GM18861 (cell line): ENCODE data around the gene SPTLC2.
"Not testable (repeated sequence)": the region's sequence is repeated elsewhere in the genome, so short reads cannot be mapped to it uniquely, and the experiment has no call there.

Experiments used
- ATAC-seq: cut with Tn5 transposase; IDR thresholded peaks from one replicate; pipeline ENCODE4 v1.9.1; 2021; ENCODE audit not compliant: unreplicated experiment

SPTLC2 gene

DNA sequence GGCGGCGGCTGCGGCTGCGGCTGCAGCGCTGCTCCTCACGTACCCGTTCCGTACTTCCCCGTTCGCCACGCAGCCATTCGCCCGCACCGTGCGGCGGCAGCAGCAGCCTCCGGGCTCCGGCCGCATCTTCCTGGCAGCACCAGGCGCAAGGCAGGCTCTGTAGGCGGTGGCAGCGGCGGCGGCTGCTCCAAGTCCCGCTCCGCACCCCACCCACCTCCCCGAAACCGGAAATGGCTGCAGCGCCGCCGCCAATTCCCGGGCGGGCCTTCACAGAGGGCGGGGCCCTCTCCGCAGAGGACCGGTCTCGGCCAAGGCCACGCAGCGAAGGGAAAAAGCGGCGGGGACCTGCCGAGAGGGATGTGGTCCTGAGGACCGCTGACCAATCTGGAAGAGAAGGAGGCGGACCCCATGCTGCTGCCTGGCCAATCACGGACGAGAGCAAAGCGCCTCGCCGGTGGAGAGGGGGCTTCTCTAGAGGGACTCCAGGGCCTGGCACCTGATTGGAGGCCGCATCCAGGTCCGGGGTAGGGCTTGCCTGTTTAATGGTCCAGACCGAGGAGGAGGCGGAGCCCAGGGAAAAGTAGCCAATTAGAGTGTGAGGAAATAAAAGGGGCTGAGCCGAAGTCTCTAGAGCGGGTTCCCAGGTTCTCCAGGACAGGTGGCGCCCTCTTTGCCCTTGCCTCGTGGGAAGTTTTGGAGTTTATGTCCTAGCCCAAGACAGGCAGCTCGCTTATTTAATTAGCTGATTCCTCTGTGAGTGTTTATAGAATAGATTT is at the start of gene SPTLC2:
TSS of gene SPTLC2 (minus strand) at position 184 of the 776 bp plus-strand sequence. CDS start at position 126, 58 bp downstream.
- peak; percentile 93 for ATAC-seq

DNA sequence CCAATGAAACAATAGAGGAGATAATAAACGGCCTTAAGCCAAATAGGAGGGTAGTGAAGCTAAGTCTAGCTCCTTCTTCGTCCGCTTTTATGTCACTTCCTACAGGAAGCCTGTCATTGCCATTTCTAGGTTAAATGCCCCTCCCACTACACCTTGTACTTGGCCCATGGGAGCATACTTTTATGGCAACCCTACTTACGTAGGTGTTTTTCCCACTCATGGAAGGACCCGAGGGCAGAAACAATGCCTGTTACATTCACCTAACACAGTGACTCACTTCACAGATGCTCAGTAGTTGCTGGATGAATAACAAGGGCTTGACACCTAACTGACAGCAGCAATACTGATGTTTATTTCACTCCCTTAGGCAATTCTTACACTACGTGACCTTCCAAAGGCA is 46.9 kb upstream of the SPTLC2 start:
- no peak for ATAC-seq

DNA sequence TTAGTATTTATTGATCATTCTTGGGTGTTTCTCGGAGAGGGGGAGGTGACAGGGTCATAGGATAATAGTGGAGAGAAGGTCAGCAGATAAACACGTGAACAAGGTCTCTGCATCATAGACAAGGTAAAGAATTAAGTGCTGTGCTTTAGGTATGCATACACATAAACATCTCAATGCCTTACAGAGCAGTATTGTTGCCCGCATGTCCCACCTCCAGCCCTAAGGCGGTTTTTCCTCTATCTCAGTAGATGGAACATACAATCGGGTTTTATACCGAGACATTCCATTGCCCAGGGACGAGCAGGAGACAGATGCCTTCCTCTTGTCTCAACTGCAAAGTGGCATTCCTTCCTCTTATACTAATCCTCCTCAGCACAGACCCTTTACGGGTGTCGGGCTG is 45.1 kb upstream of the SPTLC2 start:
- ATAC-seq: not testable (repeated sequence)

- no peak for ATAC-seq
Measured at GRCh38 chr14:77660754-77661153, 44.3 kb upstream of the SPTLC2 start.

DNA sequence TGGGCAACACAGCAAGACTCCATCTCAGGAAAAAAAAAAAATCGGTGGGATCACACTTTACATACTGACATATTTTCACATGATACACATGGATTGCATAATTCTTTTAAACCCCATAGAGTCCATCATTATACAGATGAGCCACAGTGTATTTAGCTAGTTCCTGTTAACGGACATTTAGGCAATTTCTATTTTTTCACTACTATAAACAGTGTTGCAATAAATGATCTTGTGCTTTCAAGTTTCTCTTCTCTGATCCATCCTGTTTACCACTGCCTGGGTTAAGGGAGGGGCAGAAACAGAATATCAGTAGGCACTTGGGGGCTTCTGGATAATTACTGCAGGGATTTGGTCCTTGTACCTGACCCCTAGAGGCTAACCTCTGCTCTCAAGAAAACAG is 43.4 kb upstream of the SPTLC2 start:
- ATAC-seq: no peak

- no peak for ATAC-seq
Measured at GRCh38 chr14:77657280-77657679, 40.8 kb upstream of the SPTLC2 start.

- no peak for ATAC-seq
Measured at GRCh38 chr14:77654001-77654441, 37.6 kb upstream of the SPTLC2 start.

DNA sequence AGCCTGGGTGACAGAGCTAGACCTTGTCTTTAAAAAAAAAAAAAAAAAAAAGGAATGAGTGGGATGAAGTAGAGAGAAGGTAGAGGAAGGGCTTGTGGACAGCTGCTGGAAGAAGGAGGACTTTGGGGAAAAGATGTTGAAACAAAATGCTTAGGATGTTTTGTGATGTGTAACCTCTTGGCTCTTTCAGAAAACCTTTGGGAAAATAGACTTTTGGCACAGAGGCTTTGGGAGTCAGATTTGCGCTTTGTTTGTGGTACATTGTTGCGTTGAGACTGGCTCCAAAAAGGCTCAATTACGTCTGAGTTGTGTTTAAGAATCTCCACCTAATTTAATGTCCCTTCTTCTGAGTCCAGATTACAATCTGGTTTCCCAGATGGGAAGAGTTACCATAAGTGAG is 32.9 kb upstream of the SPTLC2 start:
- ATAC-seq: no peak

- no peak for ATAC-seq
Measured at GRCh38 chr14:77648520-77649200, 32.2 kb upstream of the SPTLC2 start.

DNA sequence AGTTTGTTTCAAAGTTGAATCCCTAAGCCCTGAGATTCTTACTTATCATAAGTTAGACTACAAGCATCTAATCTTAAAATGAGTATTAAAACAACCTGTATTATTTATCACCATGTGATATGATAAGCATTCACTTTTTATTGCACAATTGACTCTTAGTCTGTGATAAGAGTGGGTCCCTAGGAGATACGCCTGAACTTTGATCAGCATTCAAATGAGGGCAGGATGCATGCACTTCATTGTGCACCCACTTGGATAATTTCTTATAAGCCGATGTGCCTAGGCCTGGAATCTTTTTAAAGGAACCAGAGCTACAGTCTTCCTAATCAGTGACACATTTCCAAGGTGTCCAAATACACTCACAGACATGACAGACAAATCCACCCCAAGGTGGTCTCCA is 31.4 kb upstream of the SPTLC2 start:
- ATAC-seq: no peak

DNA sequence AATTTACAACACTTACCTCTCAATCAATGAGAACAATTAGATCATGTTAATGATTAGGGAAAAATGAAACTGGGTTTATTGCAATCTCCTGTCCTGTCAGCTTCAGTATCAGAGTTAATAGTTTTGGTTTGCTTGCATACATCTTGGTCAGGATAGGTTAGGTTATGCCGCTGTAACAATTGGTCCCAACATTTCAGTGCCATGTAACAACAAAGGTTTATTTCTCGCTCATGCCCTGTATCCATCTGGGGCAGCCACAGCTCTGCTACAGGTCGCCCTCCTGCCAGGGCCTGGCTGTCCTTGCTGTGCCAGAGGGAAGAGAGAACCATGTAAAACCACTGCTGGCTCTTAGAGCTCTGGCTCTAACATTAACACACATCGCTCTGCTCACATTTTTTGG is 30.5 kb upstream of the SPTLC2 start:
- no peak for ATAC-seq

DNA sequence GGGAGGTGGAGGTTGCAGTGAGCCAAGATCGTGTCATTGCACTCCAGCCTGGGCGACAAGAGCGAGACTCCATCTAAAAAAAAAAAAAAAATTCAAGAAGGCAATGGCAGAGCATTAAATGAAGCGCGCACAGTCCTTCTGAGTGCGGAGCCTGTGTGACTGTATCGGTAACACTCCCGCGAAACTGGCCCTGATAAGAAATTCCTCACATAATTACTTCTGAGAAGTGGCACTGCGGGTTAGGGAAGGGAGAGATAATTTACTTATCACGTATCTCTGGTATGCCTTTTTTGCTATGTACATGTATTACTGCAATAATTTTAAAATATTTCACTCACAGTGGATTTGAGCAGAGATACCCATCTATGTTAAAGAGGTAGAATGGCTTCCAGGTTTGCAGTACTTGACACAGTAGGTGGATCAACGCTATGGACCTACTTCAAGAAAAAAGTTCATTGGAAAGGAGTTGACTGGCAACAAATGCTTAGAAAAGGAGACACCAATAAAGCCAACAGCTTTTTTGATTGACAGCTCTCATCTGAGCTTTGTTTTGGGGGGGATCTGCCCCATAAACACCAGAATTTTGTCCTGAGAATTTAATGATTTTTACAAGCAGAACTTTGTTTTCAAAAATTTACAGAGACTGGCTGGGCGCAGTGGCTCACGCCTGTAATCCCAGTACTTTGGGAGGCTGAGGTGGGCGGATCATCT is 29.2 kb upstream of the SPTLC2 start:
- no peak for ATAC-seq

- ATAC-seq: no peak
Measured at GRCh38 chr14:77642407-77642806, 26.0 kb upstream of the SPTLC2 start.

DNA sequence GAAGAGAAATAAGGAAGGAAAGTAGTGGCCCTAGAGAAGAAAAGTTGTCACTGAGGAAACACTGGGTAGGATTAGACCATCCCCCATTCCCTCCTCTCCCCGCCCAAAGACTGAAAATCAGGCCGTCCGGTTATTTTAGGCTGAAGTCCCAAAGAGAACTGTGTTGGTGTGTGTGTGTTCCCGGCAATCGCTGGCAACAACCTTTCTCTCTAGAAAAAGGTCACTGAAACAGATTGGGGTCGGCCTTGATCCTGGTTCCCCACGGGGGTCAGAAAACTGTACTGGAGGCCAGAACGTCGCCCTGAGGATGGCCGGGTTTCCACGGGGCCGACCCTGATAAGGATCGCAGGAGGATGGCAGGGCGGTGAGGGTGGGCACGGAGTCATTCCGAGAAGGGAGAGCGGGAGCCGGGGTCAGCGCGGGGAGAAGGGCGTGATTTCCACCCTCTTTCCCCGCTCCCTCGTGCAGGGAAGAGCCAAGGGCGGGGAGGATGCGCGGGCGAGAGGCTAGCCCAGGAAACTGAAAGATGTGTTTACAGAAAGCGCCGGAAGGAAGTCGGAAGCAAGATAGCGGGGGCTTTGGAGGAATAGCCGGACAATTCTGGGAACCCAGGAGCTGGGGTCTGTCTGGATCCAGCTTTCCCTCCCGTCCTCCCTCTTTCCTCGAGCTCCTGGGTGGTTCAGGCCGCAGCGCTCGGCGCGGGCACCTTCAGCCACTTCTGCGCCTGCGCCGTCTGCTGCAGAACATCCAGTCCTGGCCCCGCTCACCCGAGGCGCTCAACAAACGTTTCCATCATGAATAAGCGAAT is 25.3 kb upstream of the SPTLC2 start:
- ATAC-seq: no peak

DNA sequence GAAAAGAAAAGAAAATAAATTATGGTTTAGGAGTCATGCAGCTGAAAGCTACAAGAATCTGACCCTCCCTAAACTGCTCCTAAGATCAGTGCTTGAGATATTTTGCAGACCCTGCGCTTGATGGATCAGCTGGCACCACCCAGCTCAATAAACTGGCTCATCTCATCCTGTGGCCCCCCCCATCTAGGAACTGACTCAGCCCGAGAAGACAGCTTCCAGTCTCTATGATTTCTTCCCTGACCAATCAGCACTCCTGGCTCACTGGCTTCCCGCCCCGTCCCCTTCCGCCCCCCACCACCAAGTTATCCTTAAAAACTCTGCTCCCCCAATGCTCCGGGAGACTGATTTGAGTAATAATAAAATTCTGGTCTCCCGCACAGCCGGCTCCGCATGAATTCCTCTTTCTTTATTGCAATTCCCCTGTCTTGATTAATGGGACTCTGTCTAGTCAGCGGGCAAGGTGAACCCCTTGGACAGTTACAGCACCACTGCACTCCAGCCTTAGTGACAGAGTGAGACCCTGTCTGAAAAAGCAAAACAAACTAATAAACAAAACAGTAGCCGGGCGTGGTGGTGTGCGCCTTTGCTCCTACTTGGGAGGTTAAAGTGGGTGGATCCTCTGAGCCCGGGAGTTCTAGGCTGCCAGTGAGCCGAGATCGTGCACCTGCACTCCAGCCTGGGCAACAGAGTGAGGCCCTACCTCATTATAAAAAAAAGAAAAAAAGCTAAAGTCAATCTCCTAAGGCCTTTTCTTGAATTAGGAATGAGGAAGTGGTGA is 24.5 kb upstream of the SPTLC2 start:
- no peak for ATAC-seq

- no peak for ATAC-seq
Measured at GRCh38 chr14:77638771-77639171, 22.3 kb upstream of the SPTLC2 start.

DNA sequence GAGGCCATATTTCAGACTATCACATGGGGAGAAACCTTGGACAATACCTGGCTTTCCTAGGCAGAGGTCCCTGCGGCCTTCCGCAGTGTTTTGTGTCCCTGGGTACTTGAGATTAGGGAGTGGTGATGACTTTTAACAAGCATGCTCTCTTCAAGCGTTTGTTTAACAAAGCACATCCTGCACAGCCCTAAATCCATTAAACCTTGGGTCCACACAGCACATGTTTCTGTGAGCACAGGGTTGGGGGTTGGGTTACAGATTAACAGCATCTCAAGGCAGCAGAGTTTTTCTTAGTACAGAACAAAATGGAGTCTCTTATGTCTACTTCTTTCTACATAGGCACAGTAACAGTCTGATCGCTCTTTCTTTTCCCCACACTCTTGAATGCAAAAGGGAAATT is 19.4 kb upstream of the SPTLC2 start:
- not testable (repeated sequence) for ATAC-seq

DNA sequence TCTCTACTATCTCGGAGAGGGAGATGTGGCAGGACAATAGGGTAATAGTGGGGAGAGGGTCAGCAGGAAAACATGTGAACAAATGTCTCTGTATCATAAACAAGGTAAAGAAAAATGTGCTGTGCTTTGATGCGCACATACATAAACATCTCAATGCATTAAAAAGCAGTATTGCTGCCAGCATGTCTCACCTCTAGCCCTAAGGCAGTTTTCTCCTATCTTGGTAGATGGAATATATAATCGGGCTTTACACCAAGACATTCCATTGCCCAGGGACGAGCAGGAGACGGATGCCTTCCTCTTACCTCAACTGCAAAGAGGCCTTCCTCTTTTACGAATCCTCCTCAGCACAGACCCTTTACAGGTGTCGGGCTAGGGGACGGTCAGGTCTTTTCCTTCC is 19.0 kb upstream of the SPTLC2 start:
- not testable (repeated sequence) for ATAC-seq

DNA sequence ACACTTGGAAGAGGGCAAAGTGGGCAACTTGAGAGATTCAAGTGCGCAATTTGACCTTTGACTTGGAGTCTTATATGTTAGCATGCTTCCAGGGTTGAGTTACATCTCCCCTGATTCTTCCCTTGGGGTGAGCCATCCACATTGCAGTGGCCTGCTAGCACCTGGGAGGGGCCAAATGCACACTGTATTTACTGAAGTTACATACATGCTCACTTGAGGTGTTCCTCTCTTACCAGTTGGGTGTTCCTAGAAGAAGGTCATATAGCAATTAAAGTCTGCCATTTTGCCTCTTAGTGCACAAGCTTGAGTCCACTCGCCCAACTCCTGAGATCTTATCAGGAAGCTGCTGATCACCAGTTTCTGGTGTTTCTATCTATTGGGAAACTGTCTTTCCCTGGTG is 13.7 kb upstream of the SPTLC2 start:
- no peak for ATAC-seq

DNA sequence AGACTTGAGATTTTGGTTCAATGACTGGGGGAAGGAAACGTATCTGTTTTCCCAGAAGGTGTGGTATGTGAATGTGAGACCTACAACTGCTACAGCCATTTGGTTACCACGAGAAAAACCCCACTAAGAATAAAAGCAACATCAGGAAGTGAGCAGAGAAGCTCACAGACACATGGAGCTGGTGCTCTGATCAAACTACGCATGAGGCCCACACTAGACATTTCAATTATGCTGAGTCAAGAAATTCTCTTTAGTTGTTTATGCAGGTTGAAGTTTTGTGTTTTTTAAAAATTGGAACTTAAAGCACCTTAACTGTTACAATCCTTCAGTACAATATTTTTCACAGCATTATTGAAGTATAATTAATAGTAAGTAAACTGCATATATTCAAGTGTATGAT is 8.9 kb upstream of the SPTLC2 start:
- no peak for ATAC-seq
